Calu3 (cell line): ENCODE measurements around the gene CYFIP2. TPM values are rescaled to one million over a fixed set of nuclear protein-coding genes. Genes with fewer than 3 reads are reported as not detected.

Experiments used
- BruUV-seq: library from RNA; stranded (reverse); fragments of 400-500 nt; replicated peaks from 2 replicates; lab custom pipeline; 2021; lab: Mats Ljungman, UMichigan
- CTCF ChIA-PET: fragments of 300-600 bp; sonication (Branson Sonifier 250); formaldehyde crosslinking; loops from one replicate; lab custom pipeline; 2022; ENCODE audit warnings: antibody characterized with exemption; lab: Charles Lee
- DNase-seq: peaks from one replicate; pipeline ENCODE4 v3.0.0; 2022
- H3K27ac Mint-ChIP-seq: one replicate; pipeline ENCODE4 v1.8.0; 2022; ENCODE audit warnings: mixed read lengths; ENCODE audit not compliant: unreplicated experiment
- H3K27me3 Mint-ChIP-seq: one replicate; pipeline ENCODE4 v1.8.0; 2022; ENCODE audit warnings: mixed read lengths; ENCODE audit not compliant: unreplicated experiment
- H3K36me3 Mint-ChIP-seq: one replicate; pipeline ENCODE4 v1.8.0; 2022; ENCODE audit warnings: mild to moderate bottlenecking, moderate library complexity, mixed read lengths; ENCODE audit not compliant: insufficient read depth, unreplicated experiment
- H3K4me1 Mint-ChIP-seq: one replicate; pipeline ENCODE4 v1.8.0; 2022; ENCODE audit warnings: mild to moderate bottlenecking, low read depth, mixed read lengths; ENCODE audit not compliant: unreplicated experiment
- H3K4me3 Mint-ChIP-seq: one replicate; pipeline ENCODE4 v1.8.0; 2022; ENCODE audit warnings: mild to moderate bottlenecking, low read depth, moderate library complexity, mixed read lengths; ENCODE audit not compliant: unreplicated experiment
- H3K9me3 Mint-ChIP-seq: one replicate; pipeline ENCODE4 v1.8.0; 2022; ENCODE audit warnings: low read depth, mixed read lengths; ENCODE audit not compliant: unreplicated experiment
- CTCF ChIP-seq: fragments of 200-600 bp; IDR thresholded peaks from one replicate; pipeline ENCODE4 v1.8.0; 2022; ENCODE audit warnings: antibody characterized with exemption; ENCODE audit not compliant: unreplicated experiment
- intact Hi-C: fragments of 100-400 bp; cut with micrococcal nuclease; formaldehyde crosslinking; loops from one replicate; pipeline ENCODE4 v1.10.0; 2022; ENCODE audit not compliant: unreplicated experiment
- total RNA-seq: library from RNA; stranded (reverse); gene quantifications from 2 replicates; pipeline ENCODE4 v1.2.3, GENCODE V29; 2022

The CYFIP2 gene
- total RNA-seq, 1 experiment from 2014 or later = 37.8 TPM

GRCh38 chr5:157285310-157286035 lies 19.6 kb downstream of the CYFIP2 start:
- Mint-ChIP-seq H3K27ac (no peak overlapping the region), H3K4me1 (peaks cover 19% of the 10 kb centered on the region), H3K36me3 (no peaks in the 10 kb centered on the region), H3K4me3 (no peak overlapping the region), H3K27me3 (no peaks in the 10 kb centered on the region), H3K9me3 (no peaks in the 10 kb centered on the region)
- CTCF ChIA-PET = no interaction called here
- BruUV-seq = no TSS peak
- TF ChIP-seq CTCF = no peak
- intact Hi-C loops = no loop called here
- DNase-seq = no peak

GRCh38 chr5:157286761-157287211 lies 20.9 kb downstream of the CYFIP2 start:
- no peak for TF ChIP-seq CTCF
- CTCF ChIA-PET = interaction anchor here (1.3 kb wide), 1 partner anchor 13 kb away, joined by 3 read pairs; no protein-coding TSS in a partner anchor

GRCh38 chr5:157288405-157289163 lies 22.7 kb downstream of the CYFIP2 start:
- no peak overlapping the region for H3K27ac Mint-ChIP-seq
- intact Hi-C loops = no loop called here
- no peak overlapping the region for H3K4me3 Mint-ChIP-seq
- no peaks in the 10 kb centered on the region for H3K9me3 Mint-ChIP-seq
- H3K4me1 Mint-ChIP-seq = peaks cover 34% of the 10 kb centered on the region
- peaks cover 9% of the 10 kb centered on the region for H3K36me3 Mint-ChIP-seq
- CTCF ChIA-PET = no interaction called here
- no peaks in the 10 kb centered on the region for H3K27me3 Mint-ChIP-seq
- no peak for TF ChIP-seq CTCF
- DNase-seq = no peak
- no TSS peak for BruUV-seq

More at GRCh38 chr5:157286761-157287211, 20.9 kb downstream of the CYFIP2 start:
- H3K36me3 Mint-ChIP-seq = peaks cover 9% of the 10 kb centered on the region
- no peak overlapping the region for H3K27ac Mint-ChIP-seq
- peaks cover 32% of the 10 kb centered on the region for H3K4me1 Mint-ChIP-seq
- intact Hi-C loops = no loop called here
- no peak for DNase-seq
- H3K27me3 Mint-ChIP-seq = no peaks in the 10 kb centered on the region
- BruUV-seq = no TSS peak
- no peaks in the 10 kb centered on the region for H3K9me3 Mint-ChIP-seq
- H3K4me3 Mint-ChIP-seq = no peak overlapping the region

GRCh38 chr5:157289164-157289819 lies 23.4 kb downstream of the CYFIP2 start:
- intact Hi-C loops = no loop called here
- H3K27ac Mint-ChIP-seq = no peak overlapping the region
- no peaks in the 10 kb centered on the region for H3K27me3 Mint-ChIP-seq
- peaks cover 34% of the 10 kb centered on the region for H3K4me1 Mint-ChIP-seq
- no peak overlapping the region for H3K4me3 Mint-ChIP-seq
- no peak for TF ChIP-seq CTCF
- CTCF ChIA-PET = no interaction called here
- no TSS peak for BruUV-seq
- H3K36me3 Mint-ChIP-seq = peaks cover 9% of the 10 kb centered on the region
- DNase-seq = no peak
- H3K9me3 Mint-ChIP-seq = no peaks in the 10 kb centered on the region
